T-helper 9 cell (primary cell): ENCODE data around the gene DNAJC17.
A peak's percentile ranks its signal among the peaks of the same experiment; 100 is the strongest.

Experiments
- DNase-seq: peaks from one replicate; pipeline ENCODE4 v3.0.0-alpha.2; 2020
- total RNA-seq, 2 donors: gene quantifications; one replicate each; lab custom pipeline; 2026; lab: John Stamatoyannopoulos, UW

Gene DNAJC17
- 14.0 to 20.8 reads per million in 2 donors for total RNA-seq

- DNase-seq: peak; percentile 87
Measured at GRCh38 chr15:40807028-40807887, at the start of gene DNAJC17, which contains the start of gene ZFYVE19. Gene DNAJC17 (minus strand): TSS chr15:40807473. CDS start chr15:40807446, 27 bp downstream. Gene ZFYVE19 (plus strand): TSS chr15:40807089. CDS start chr15:40807590, 501 bp downstream.

GRCh38 chr15:40856746-40857145 lies 49.5 kb upstream of the DNAJC17 start:
- no peak for DNase-seq

- no peak for DNase-seq
Measured at GRCh38 chr15:40855706-40856234, 48.5 kb upstream of the DNAJC17 start.

GRCh38 chr15:40854161-40854560 lies 46.9 kb upstream of the DNAJC17 start:
- no peak for DNase-seq

- no peak for DNase-seq
Measured at GRCh38 chr15:40853241-40853890, 46.1 kb upstream of the DNAJC17 start.

DNA sequence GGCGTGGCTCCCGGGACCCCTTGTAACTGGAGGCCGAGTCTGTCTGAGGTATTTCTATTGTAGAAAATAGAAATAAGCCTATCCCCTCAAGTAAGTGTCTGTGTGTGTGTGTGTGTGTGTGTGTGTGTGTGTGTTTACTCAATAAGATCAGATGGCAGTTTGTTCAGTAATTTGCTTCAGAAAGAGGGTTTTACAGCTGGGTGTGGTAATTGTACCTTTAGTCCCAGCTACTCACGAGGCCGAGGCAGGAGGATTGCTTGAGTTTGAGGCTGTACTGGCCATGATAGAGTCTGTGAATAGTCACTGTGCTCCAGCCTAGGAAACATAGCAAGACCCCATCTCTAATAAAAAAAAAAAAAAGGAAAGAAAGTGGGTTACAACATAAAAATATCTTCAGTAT lies 45.3 kb upstream of the DNAJC17 start:
- DNase-seq: no peak

GRCh38 chr15:40850576-40851112 lies 43.4 kb upstream of the DNAJC17 start:
- DNase-seq: no peak

GRCh38 chr15:40847223-40847961 lies 40.1 kb upstream of the DNAJC17 start:
- DNase-seq: no peak

GRCh38 chr15:40846841-40847222 lies 39.6 kb upstream of the DNAJC17 start:
- no peak for DNase-seq

DNA sequence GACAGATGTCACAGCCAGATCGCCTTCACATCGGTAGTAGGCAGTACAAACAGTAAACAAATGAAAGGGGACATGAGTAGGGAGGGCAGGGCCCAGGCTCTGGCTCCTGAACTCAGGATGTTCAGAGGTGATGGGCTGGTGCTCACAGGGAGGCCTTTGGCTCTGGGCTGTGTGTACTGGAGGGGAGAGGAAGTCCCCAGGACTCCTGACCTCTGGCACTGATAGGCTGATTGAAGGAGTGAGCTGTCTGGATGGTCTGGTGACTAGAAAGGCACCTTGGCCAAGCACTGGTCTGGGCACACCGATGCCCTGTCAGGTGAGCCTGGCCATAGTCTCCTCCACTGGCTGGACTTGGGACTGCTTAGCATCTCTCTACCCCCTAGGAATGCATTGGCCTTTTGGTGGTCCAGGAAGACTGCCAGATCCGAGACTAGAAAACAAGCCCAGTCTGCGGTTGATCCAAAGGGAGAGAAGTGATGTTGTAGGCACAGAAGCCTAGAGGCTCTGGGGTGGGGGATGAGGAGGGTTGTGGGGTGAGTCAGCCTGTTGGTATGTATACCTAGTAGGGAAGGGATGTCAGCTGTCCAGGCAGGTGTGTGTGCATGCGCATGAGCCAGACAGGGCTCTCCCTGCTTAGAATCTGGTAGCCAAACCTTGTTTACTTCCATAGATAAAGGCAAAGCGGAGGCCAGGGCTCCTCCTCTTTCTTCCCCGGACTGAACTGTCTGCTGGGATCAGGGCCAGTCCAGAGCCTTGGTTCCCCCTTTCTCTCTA lies 38.4 kb upstream of the DNAJC17 start:
- no peak for DNase-seq

- no peak for DNase-seq
Measured at GRCh38 chr15:40845036-40845435, 37.8 kb upstream of the DNAJC17 start.

- DNase-seq: peak; percentile 5
Measured at GRCh38 chr15:40844696-40845030, 37.4 kb upstream of the DNAJC17 start.

DNA sequence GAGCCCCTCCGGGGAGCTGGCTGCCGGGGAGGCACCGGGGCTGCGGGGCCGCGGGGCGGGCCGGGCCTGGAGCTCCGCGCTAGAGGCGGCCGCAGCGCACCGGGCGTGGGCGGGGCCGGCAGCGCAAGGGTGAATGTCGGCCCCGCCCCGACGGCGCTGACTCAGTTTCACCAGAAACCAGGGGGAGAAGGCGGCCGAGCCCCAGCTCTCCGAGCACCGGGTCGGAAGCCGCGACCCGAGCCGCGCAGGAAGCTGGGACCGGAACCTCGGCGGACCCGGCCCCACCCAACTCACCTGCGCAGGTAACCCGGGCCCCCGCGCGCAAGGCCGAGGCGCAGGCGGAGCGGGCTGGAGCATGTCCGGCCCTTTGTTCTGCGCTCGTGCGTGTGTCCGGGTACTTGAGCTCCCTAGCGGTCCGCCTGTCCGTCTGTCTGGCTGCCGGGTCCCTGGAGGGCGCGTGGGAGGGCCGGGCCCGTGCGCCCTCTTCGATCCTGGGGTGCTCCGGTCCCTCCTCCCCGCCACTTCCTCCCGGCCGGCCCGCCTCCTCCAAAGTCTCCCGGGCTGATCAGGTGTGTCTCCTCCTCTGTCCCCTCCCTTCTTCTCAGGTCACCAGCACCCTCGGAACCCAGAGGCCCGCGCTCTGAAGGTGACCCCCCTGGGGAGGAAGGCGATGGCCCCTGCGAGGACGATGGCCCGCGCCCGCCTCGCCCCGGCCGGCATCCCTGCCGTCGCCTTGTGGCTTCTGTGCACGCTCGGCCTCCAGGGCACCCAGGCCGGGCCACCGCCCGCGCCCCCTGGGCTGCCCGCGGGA lies 36.8 kb upstream of the DNAJC17 start, which contains the start of gene SPINT1:
TSS of gene SPINT1 (plus strand) at position 164 of the 811 bp plus-strand sequence. CDS start at position 671, 507 bp downstream.
- peak; percentile 13 for DNase-seq

- DNase-seq: no peak
Measured at GRCh38 chr15:40843261-40843884, 36.1 kb upstream of the DNAJC17 start.

DNA sequence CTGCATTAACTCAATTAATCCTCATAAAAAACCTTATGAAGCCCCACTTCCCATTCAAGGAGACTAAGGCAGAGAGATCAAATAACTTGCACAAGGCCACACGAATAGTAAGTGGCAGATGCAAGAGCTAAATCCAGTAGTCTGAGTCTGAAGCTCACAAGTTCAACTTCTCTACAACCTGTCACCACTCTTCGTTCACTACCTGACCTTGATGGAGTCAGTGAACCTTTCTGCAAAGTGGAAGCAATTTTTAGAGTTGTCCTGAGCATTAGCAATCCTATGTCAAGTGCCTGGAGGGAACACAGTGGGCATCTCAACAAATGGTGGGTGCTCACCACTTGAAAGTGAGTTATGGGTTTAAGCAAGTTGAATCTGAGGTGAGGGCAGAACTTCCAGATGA lies 34.5 kb upstream of the DNAJC17 start:
- DNase-seq: no peak

DNA sequence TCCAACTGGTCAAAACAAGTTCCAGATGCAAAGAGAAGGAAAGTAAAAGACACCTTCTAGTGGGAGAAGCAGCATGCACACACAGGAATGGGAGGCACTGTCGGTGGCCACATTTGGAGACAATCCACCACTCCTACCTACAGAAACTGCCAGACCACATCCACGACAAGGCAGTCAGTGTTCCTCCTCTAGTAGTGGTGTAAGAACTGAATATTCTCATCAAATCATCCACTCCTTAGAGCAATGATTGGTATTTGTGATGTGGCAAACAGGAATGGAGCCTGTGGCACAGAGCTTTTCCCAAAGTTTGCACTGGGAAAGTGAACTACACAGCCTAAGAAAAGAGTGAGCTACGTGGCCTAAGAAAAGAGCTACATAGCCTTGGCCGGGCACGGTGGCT lies 31.5 kb upstream of the DNAJC17 start:
- DNase-seq: no peak

GRCh38 chr15:40836020-40836419 lies 28.7 kb upstream of the DNAJC17 start:
- DNase-seq: no peak

- no peak for DNase-seq
Measured at GRCh38 chr15:40832903-40833302, 25.6 kb upstream of the DNAJC17 start.

DNA sequence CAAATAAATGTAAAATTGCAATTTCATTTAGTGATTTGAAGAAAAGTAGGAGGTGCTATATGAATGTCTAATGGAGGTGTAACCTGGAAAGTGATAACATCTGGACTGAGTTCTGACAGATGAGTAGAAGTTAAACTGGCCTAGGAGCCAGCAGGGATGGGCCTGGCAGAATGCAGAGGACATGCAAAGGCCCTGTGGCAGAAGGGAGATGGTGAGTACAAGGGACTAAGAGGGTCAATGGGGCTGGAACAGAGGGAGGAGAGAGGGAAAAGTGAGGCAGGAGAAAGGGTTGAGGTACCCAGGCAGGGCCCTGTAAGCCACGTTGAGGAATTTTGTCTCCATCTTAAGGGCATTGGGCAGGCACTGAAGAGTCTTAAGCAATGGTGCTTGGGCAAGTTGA lies 24.6 kb upstream of the DNAJC17 start:
- DNase-seq: no peak

GRCh38 chr15:40830884-40831283 lies 23.6 kb upstream of the DNAJC17 start:
- DNase-seq: no peak

DNA sequence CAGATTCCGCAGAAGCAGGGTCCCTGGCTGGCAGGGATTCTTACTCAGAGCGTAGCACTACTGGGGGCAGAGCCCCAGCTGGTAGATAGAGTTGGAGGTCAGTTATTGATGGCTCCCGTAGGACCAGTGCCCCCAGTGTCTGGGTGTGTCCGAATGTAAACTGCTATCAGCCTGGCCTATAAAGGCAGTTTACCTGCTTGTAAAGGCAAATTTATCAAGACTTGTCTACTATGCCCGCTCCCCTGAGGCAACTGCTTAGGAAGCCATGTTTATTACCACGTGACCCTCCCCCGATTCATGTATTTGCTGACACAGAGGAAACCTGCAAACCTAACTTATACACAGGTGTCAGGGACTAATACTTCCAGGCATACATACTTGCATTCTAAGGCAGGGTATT lies 21.8 kb upstream of the DNAJC17 start:
- DNase-seq: no peak
